CD4-positive, alpha-beta T cell (primary cell): ENCODE results near the gene CPXM1. TPM values are rescaled to one million over a fixed set of nuclear protein-coding genes. Genes with fewer than 3 reads are reported as not detected.

Experiments
- ATAC-seq: fragments of 200-7000 bp; cut with Tn5 transposase; one replicate; pipeline ENCODE4 v1.10.0; 2022; ENCODE audit warnings: mild to moderate bottlenecking; ENCODE audit not compliant: poor library complexity
- CTCF ChIA-PET: fragments of 350-600 bp; sonication (Branson Sonifier 250); formaldehyde crosslinking; loops from one replicate; lab custom pipeline; 2021; ENCODE audit warnings: antibody characterized with exemption, inconsistent platforms; lab: Charles Lee
- POLR2A ChIA-PET: fragments of 350-600 bp; sonication (Branson Sonifier 250); formaldehyde crosslinking; loops from one replicate; lab custom pipeline; 2021; ENCODE audit warnings: antibody characterized with exemption, inconsistent platforms; lab: Charles Lee
- DNase-seq, 14 experiments: peaks; one replicate each; pipeline ENCODE4 v3.0.0-alpha.2; 2013 to 2020; ENCODE audit warnings: mixed read lengths in 2 of 14
- H3K27ac ChIP-seq, 2 donors: one replicate each; pipeline versions ENCODE4 v1.5.1 to v1.7.0; 2013; ENCODE audit warnings: low read length in 2 of 2, low read depth in 1 of 2, mild to moderate bottlenecking in 1 of 2
- H3K27me3 ChIP-seq, 2 experiments: 1 replicate in 1 of 2; 2 replicates in 1 of 2; pipeline versions ENCODE4 v1.6.1 to v1.7.0; 2013; ENCODE audit warnings: low read length in 2 of 2, control low read depth in 1 of 2, mild to moderate bottlenecking in 1 of 2, moderate library complexity in 1 of 2; ENCODE audit not compliant: insufficient read depth in 2 of 2, control insufficient read depth in 1 of 2
- H3K36me3 ChIP-seq: one replicate; pipeline ENCODE4 v1.6.1; 2013; ENCODE audit warnings: low read length, control low read depth; ENCODE audit not compliant: insufficient read depth
- H3K4me1 ChIP-seq: one replicate; pipeline ENCODE4 v1.6.1; 2013; ENCODE audit warnings: low read length, control low read depth; ENCODE audit not compliant: insufficient read depth
- H3K4me3 ChIP-seq: one replicate; pipeline ENCODE4 v1.5.1; 2013; ENCODE audit warnings: mild to moderate bottlenecking, low read length, moderate library complexity
- H3K9me3 ChIP-seq, 2 experiments: 1 replicate in 1 of 2; 2 replicates in 1 of 2; pipeline versions ENCODE4 v1.6.1 to v1.7.0; 2013; ENCODE audit warnings: low read length in 2 of 2, mild to moderate bottlenecking in 2 of 2, control low read depth in 1 of 2, moderate library complexity in 1 of 2; ENCODE audit not compliant: control insufficient read depth in 1 of 2, insufficient read depth in 1 of 2
- H3K27ac Mint-ChIP-seq: one replicate; pipeline ENCODE4 v1.8.0; 2020; ENCODE audit warnings: mixed read lengths
- H3K27me3 Mint-ChIP-seq: one replicate; pipeline ENCODE4 v1.8.0; 2021; ENCODE audit warnings: mixed read lengths
- H3K36me3 Mint-ChIP-seq: one replicate; pipeline ENCODE4 v1.8.0; 2021; ENCODE audit warnings: low read depth, mixed read lengths
- H3K4me1 Mint-ChIP-seq: one replicate; pipeline ENCODE4 v1.8.0; 2021; ENCODE audit warnings: low read depth, mixed read lengths
- H3K4me3 Mint-ChIP-seq: one replicate; pipeline ENCODE4 v1.8.0; 2020; ENCODE audit warnings: mild to moderate bottlenecking, mixed read lengths
- H3K9me3 Mint-ChIP-seq: one replicate; pipeline ENCODE4 v1.8.0; 2020; ENCODE audit warnings: mixed read lengths
- CTCF ChIP-seq: fragments of 200-600 bp; IDR thresholded peaks from one replicate; pipeline ENCODE4 v1.8.0; 2022; ENCODE audit warnings: antibody characterized with exemption, mild to moderate bottlenecking
- intact Hi-C, 2 experiments: fragments of 100-400 bp; cut with DNase I in 1 of 2; cut with micrococcal nuclease in 1 of 2; formaldehyde crosslinking; loops; one replicate each; pipeline versions ENCODE4 v1.15.1 to v1.9.0; 2023 to 2025; cut with DNase I, micrococcal nuclease
- total RNA-seq, 174 experiments: library from RNA in 2 of 174; stranded (reverse) in 2 of 174; gene quantifications; one replicate each; pipeline ENCODE4 v1.2.3 and lab custom pipeline; 2021 to 2026

The CPXM1 gene
- total RNA-seq, 2 experiments from 2014 or later: not detected

GRCh38 chr20:2822073-2822472 lies 21.6 kb upstream of the CPXM1 start:
- H3K4me1 Mint-ChIP-seq: peaks cover 38% of the 10 kb centered on the region
- Histone ChIP-seq H3K4me3 (peak overlapping the region; percentile 26), H3K4me1 (peaks cover 28% of the 10 kb centered on the region), H3K36me3 (no peaks in the 10 kb centered on the region), H3K9me3 (no peaks in the 10 kb centered on the region), H3K27ac (no peak overlapping the region), H3K27me3 (peaks cover 4 to 10% of the 10 kb centered on the region in 2 experiments)
- H3K36me3 Mint-ChIP-seq: no peaks in the 10 kb centered on the region
- ChIA-PET CTCF (no interaction called here), POLR2A (interaction anchor here (0.7 to 1.5 kb wide), 6 partner anchors 14 to 109 kb away, joined by 3 to 13 read pairs (median 4); partner anchors contain the start of genes PCED1A, PTPRA and VPS16)
- H3K9me3 Mint-ChIP-seq: no peaks in the 10 kb centered on the region
- no peak overlapping the region for H3K27ac Mint-ChIP-seq
- peak overlapping the region; percentile 75 for H3K4me3 Mint-ChIP-seq
- no peak for TF ChIP-seq CTCF
- DNase-seq: peak in 12 of 14 experiments; percentile 20 to 75 (median 38)
- intact Hi-C loops: no loop called here
- peaks cover 39% of the 10 kb centered on the region for H3K27me3 Mint-ChIP-seq
- peak; percentile 94 for ATAC-seq

- intact Hi-C loops: no loop called here
- peak overlapping the region; percentile 81 for H3K4me3 Mint-ChIP-seq
- no peaks in the 10 kb centered on the region for H3K36me3 Mint-ChIP-seq
- TF ChIP-seq CTCF: no peak
- no peak overlapping the region for H3K27ac Mint-ChIP-seq
- ATAC-seq: no peak
- Histone ChIP-seq H3K9me3 (no peaks in the 10 kb centered on the region), H3K4me1 (peaks cover 27% of the 10 kb centered on the region), H3K36me3 (no peaks in the 10 kb centered on the region), H3K27me3 (peaks cover 4 to 10% of the 10 kb centered on the region in 2 experiments), H3K4me3 (peak overlapping the region; percentile 24), H3K27ac (no peak overlapping the region)
- no peaks in the 10 kb centered on the region for H3K9me3 Mint-ChIP-seq
- POLR2A ChIA-PET: interaction anchor here (0.6 to 1.5 kb wide), 6 partner anchors 15 to 108 kb away, joined by 3 to 13 read pairs (median 4); partner anchors contain the start of genes PCED1A, PTPRA and VPS16
- DNase-seq: no peak
- peaks cover 29% of the 10 kb centered on the region for H3K4me1 Mint-ChIP-seq
- peaks cover 38% of the 10 kb centered on the region for H3K27me3 Mint-ChIP-seq
- CTCF ChIA-PET: no interaction called here
Measured at GRCh38 chr20:2820896-2821869, 20.8 kb upstream of the CPXM1 start.

DNA sequence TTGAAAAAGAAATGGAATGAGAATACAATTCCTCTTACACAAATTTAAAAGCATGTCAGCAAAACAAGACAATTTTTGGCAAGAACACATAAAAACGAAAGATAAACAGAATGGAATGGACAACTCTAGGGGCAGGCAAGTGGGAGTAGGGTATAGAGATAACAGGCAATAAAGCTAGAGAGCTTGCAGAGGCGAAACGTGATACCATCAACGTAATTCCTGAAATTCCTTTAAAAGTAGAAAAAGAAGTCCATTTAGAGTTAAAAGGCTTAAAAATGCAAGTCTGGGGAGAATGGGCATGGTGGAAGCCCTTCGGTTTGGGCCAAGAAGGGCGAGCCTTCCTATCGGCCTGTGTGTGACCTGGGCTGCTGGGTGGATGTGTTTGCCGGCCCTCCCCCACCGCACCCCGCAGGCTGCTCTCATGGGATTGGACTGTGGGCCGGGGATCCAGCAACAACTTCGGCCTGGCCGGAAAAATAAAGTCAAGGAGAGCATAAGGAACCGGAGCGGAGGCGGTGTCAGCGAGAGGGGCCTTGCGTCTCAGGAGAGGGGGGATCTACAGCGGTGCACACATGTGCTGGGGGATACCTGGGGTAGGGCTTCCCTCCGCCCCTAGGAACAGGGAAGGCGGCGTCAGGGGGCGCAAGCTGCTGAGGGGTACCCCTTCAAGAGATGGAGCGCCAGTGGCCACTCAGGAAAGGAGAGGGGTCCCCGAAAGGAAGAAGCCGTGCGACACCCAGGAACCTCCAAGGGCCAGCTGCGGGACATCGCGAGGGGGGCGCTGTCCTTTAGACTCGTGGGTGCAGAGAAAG lies 19.9 kb upstream of the CPXM1 start:
- Histone ChIP-seq H3K4me3 (no peak overlapping the region), H3K9me3 (no peaks in the 10 kb centered on the region), H3K4me1 (peaks cover 22% of the 10 kb centered on the region), H3K27ac (no peak overlapping the region), H3K27me3 (peaks cover 4 to 10% of the 10 kb centered on the region in 2 experiments), H3K36me3 (no peaks in the 10 kb centered on the region)
- H3K27ac Mint-ChIP-seq: no peak overlapping the region
- ATAC-seq (no peak), DNase-seq (no peak)
- no peak for TF ChIP-seq CTCF
- intact Hi-C loops: no loop called here
- H3K4me1 Mint-ChIP-seq: peaks cover 22% of the 10 kb centered on the region
- POLR2A ChIA-PET: interaction anchor here (0.6 to 1.4 kb wide), 2 partner anchors 20 to 21 kb away, joined by 3 to 5 read pairs; partner anchors contain the start of genes PCED1A and VPS16
- H3K36me3 Mint-ChIP-seq: no peaks in the 10 kb centered on the region
- peaks cover 37% of the 10 kb centered on the region for H3K27me3 Mint-ChIP-seq
- H3K9me3 Mint-ChIP-seq: no peaks in the 10 kb centered on the region
- H3K4me3 Mint-ChIP-seq: peak overlapping the region; percentile 44
- CTCF ChIA-PET: no interaction called here
